Loucy (cell line): Measurements from ENCODE around the gene PODXL2.

Experiments used
- H2AFZ ChIP-seq: fragments of 200-600 bp; sonication (generic); 2 replicates; pipeline ENCODE4 v1.6.0; 2016; ENCODE audit warnings: antibody characterized with exemption, mild to moderate bottlenecking, low read length, moderate library complexity
- H3F3A ChIP-seq: fragments of 200-600 bp; 2 replicates; pipeline ENCODE4 v1.6.0; 2016; ENCODE audit warnings: antibody characterized with exemption, low read depth, mild to moderate bottlenecking
- H3K27me3 ChIP-seq: fragments of 200-600 bp; sonication (generic); 2 replicates; pipeline ENCODE4 v1.6.1; 2014; ENCODE audit warnings: low read length, mild to moderate bottlenecking; ENCODE audit not compliant: insufficient read depth, poor library complexity, severe bottlenecking
- H3K36me3 ChIP-seq: fragments of 200-600 bp; sonication (generic); 2 replicates; pipeline ENCODE4 v1.6.1; 2016; ENCODE audit warnings: low read length; ENCODE audit not compliant: insufficient read depth
- H3K4me1 ChIP-seq: fragments of 200-600 bp; sonication (generic); 2 replicates; pipeline ENCODE4 v1.5.1; 2014; ENCODE audit warnings: low read length, mild to moderate bottlenecking; ENCODE audit not compliant: insufficient read depth, poor library complexity, severe bottlenecking
- H3K4me2 ChIP-seq: fragments of 200-600 bp; sonication (generic); 2 replicates; pipeline ENCODE4 v1.6.0; 2014; ENCODE audit warnings: antibody characterized with exemption, low read length, low read depth, mild to moderate bottlenecking; ENCODE audit not compliant: poor library complexity, severe bottlenecking
- H3K4me3 ChIP-seq: fragments of 200-600 bp; sonication (generic); 2 replicates; pipeline ENCODE4 v1.5.1; 2014; ENCODE audit warnings: low read length, mild to moderate bottlenecking, mixed read lengths; ENCODE audit not compliant: poor library complexity, severe bottlenecking
- H3K79me2 ChIP-seq: fragments of 200-600 bp; sonication (generic); 2 replicates; pipeline ENCODE4 v1.6.1; 2014; ENCODE audit warnings: low read length; ENCODE audit not compliant: insufficient read depth
- H3K9ac ChIP-seq: fragments of 200-600 bp; sonication (generic); 2 replicates; pipeline ENCODE4 v1.6.0; 2014; ENCODE audit warnings: mild to moderate bottlenecking, low read depth, low read length, moderate library complexity; ENCODE audit not compliant: poor library complexity, severe bottlenecking
- H3K9me2 ChIP-seq: fragments of 200-600 bp; sonication (generic); replicated peaks from 2 replicates; pipeline ENCODE4 v1.6.1; 2016; ENCODE audit warnings: low read depth, low read length, mixed read lengths
- H3K9me3 ChIP-seq: fragments of 200-600 bp; sonication (generic); 2 replicates; pipeline ENCODE4 v1.6.1; 2014; ENCODE audit warnings: mild to moderate bottlenecking, antibody characterized with exemption, low read length, low read depth; ENCODE audit not compliant: insufficient read depth
- H4K20me1 ChIP-seq: fragments of 200-600 bp; sonication (generic); 2 replicates; pipeline ENCODE4 v1.6.0; 2014; ENCODE audit warnings: antibody characterized with exemption, low read length, mild to moderate bottlenecking; ENCODE audit not compliant: insufficient read depth, poor library complexity, severe bottlenecking
- CTCF ChIP-seq: fragments of 200-600 bp; sonication (generic); conservative IDR thresholded peaks from 2 replicates; pipeline ENCODE4 v1.5.1; 2014; ENCODE audit warnings: mild to moderate bottlenecking, antibody characterized with exemption, low read length
- EZH2phosphoT487 ChIP-seq: fragments of 200-600 bp; IDR thresholded peaks from 2 replicates; pipeline ENCODE4 v1.6.1; 2018; ENCODE audit warnings: antibody characterized with exemption, mild to moderate bottlenecking, moderate library complexity, borderline replicate concordance

Gene PODXL2

GRCh38 chr3:127692501-127693335 is 63.7 kb downstream of the PODXL2 start:
- Histone ChIP-seq H3K36me3 (peaks cover 48% of the 10 kb centered on the region; the same call in 1 of the 2 replicates), H3K79me2 (no peaks in the 10 kb centered on the region), H2AFZ (no peak overlapping the region), H4K20me1 (peaks cover 2% of the 10 kb centered on the region), H3K9me3 (no peaks in the 10 kb centered on the region), H3F3A (no peaks in the 10 kb centered on the region), H3K27me3 (no peaks in the 10 kb centered on the region), H3K9me2 (no peaks in the 10 kb centered on the region), H3K9ac (no peak overlapping the region), H3K4me3 (no peak overlapping the region), H3K4me1 (peaks cover 11% of the 10 kb centered on the region), H3K4me2 (no peak overlapping the region)
- TF ChIP-seq CTCF: no peak
- no peak for TF ChIP-seq EZH2phosphoT487

DNA sequence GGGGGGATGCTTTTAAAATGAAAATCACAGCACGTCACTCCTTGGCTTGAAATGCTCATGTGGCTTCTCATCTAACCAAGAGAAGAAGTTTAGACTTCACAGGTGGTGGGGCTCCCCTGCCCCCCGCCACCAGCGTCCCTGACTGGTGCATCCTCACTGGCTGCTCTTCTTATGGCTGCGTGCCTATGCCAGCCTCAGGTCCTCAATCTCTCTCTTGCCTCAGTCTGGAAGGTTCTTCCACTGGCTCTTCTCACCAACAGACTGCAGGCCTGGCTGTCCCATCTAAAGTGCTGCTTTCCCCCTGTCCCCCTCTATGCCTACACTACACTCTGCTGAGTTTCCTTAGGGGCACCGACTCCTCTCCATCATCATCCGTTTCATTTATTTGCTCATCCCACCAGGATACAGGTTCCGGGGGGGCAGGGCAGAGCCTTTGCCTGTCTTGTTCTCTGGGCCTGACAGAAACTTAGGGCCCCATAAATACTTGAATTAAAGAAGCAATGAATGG is 64.4 kb downstream of the PODXL2 start:
- Histone ChIP-seq H4K20me1 (peaks cover 2% of the 10 kb centered on the region), H2AFZ (no peak overlapping the region), H3F3A (no peaks in the 10 kb centered on the region), H3K4me1 (peaks cover 17% of the 10 kb centered on the region), H3K79me2 (no peaks in the 10 kb centered on the region), H3K9me2 (no peaks in the 10 kb centered on the region), H3K4me3 (no peak overlapping the region), H3K9ac (no peak overlapping the region), H3K9me3 (no peaks in the 10 kb centered on the region), H3K27me3 (no peaks in the 10 kb centered on the region), H3K4me2 (no peak overlapping the region), H3K36me3 (peaks cover 48% of the 10 kb centered on the region; the same call in 1 of the 2 replicates)
- TF ChIP-seq CTCF (no peak), EZH2phosphoT487 (no peak)

DNA sequence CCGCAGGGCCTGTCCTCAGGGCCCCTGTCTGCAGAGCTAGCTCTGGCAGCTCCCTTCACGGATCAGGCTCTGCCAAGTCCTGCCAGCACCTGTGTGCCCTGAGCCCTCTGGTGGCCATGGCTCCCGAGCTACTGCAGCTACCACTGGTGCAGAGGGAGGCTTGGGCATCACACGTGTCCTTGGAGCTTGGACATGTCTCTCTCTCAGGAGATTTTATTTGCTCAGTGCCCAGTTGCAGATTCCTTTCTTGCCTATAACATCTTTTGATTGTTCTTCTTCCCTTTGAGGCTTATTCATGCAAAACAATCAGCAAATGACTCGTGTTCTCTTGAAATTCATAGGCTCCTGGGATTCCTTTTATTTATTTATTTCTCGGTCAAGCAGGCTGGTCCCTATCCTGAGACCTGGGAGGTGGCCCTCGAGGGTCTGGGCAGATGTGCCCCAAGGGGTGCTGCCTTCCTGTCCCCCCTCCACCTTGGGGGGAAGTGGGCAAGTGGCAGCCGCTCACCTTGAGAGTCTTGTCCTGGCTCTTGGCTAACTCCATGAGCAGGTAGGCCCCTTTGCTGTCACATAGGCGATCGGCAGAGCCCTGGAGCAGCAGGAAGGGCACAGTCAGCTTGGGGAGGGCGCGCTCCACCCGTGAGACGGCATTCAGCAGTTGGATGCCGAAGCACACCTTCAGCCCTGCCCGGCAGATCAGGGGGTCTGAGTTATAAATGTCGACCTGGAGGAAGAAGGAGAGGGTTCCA is 65.7 kb downstream of the PODXL2 start:
- Histone ChIP-seq H3K27me3 (no peaks in the 10 kb centered on the region), H3K4me1 (peaks cover 23% of the 10 kb centered on the region), H3K4me3 (no peak overlapping the region), H3K9ac (no peak overlapping the region), H3K79me2 (no peaks in the 10 kb centered on the region), H3K36me3 (peaks cover 41% of the 10 kb centered on the region; the same call in 1 of the 2 replicates), H2AFZ (no peak overlapping the region), H4K20me1 (peaks cover 2% of the 10 kb centered on the region), H3K9me2 (no peaks in the 10 kb centered on the region), H3F3A (no peaks in the 10 kb centered on the region), H3K4me2 (no peak overlapping the region), H3K9me3 (no peaks in the 10 kb centered on the region)
- peak; percentile 36 for TF ChIP-seq CTCF
- TF ChIP-seq EZH2phosphoT487: no peak
